Measurements from ENCODE around the gene MCRS1.
A peak's percentile ranks its signal among the peaks of the same experiment; 100 is the strongest.

The MCRS1 gene

DNA sequence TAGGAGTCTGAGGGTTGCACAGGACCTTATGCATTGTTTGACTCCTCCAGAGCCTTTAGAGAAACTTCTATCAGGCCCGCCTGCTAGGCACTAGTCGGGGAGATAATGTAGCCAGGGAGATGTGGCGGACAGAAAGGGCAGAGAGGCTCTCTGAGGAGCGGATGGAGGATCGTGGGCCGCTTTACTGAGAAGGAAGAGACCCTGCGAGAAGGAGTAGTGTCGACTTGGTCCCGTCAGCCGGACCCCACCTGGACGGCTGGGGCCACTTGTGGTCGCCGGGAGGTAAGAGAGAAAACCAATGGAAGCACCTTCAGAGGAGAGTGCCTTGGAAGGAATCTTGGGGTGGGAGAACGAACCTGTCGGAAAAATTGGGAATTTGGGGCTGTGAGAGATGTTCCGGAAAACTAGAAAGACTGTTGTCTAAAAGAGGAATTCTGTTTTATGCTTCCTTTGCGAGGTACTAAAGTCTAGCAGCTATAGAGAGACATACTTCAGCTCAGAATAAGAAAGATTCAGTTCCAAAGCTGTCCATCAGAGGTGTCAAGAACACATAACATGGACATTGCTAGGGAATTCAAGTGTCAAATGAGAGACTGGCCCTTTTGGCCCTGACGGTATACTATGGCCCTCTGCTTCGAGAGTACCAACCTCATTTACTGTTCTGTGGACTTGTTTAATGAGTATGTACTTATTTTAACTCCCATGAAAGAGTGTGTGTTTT, 660 bp upstream of the MCRS1 start:
- TF ChIP-seq EZH2phosphoT487 (IDR thresholded peaks at IDR 0.05; ENCODE audit: borderline replicate concordance): no peak
- TF ChIP-seq, protein P1, sequence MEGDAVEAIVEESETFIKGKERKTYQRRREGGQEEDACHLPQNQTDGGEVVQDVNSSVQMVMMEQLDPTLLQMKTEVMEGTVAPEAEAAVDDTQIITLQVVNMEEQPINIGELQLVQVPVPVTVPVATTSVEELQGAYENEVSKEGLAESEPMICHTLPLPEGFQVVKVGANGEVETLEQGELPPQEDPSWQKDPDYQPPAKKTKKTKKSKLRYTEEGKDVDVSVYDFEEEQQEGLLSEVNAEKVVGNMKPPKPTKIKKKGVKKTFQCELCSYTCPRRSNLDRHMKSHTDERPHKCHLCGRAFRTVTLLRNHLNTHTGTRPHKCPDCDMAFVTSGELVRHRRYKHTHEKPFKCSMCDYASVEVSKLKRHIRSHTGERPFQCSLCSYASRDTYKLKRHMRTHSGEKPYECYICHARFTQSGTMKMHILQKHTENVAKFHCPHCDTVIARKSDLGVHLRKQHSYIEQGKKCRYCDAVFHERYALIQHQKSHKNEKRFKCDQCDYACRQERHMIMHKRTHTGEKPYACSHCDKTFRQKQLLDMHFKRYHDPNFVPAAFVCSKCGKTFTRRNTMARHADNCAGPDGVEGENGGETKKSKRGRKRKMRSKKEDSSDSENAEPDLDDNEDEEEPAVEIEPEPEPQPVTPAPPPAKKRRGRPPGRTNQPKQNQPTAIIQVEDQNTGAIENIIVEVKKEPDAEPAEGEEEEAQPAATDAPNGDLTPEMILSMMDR (conservative IDR thresholded peaks at IDR 0.05; ENCODE audit: low read length): 0 out of 2 replicates have a peak, but pooled peaks have one; percentile 9
- Histone ChIP-seq H2AFZ (ENCODE audit: low read length) (peak overlapping the region; percentile 100), H3K27me3 (ENCODE audit: insufficient read depth, low read length, poor library complexity, severe bottlenecking) (no peaks in the 10 kb centered on the region), H3K9me3 (ENCODE audit: insufficient read depth, low read depth, low read length) (no peaks in the 10 kb centered on the region), H3K4me1 (ENCODE audit: insufficient read depth, low read length, poor library complexity, severe bottlenecking) (peaks cover 55% of the 10 kb centered on the region), H3K36me3 (ENCODE audit: insufficient read depth, low read length) (peaks cover 2% of the 10 kb centered on the region; the same call in 1 of the 2 replicates), H3F3A (ENCODE audit: low read depth) (no peaks in the 10 kb centered on the region), H3K9ac (ENCODE audit: low read depth, low read length, poor library complexity, severe bottlenecking) (peak overlapping the region; percentile 97), H3K4me3 (ENCODE audit: low read length, poor library complexity, severe bottlenecking) (peak overlapping the region; percentile 100), H3K9me2 (replicated peaks; ENCODE audit: low read depth, low read length) (no peaks in the 10 kb centered on the region), H3K4me2 (ENCODE audit: low read depth, low read length, poor library complexity, severe bottlenecking) (peak overlapping the region; percentile 93), H3K79me2 (ENCODE audit: insufficient read depth, low read length) (peaks cover 59% of the 10 kb centered on the region), H4K20me1 (ENCODE audit: insufficient read depth, low read length, poor library complexity, severe bottlenecking) (peaks cover 24% of the 10 kb centered on the region)

DNA sequence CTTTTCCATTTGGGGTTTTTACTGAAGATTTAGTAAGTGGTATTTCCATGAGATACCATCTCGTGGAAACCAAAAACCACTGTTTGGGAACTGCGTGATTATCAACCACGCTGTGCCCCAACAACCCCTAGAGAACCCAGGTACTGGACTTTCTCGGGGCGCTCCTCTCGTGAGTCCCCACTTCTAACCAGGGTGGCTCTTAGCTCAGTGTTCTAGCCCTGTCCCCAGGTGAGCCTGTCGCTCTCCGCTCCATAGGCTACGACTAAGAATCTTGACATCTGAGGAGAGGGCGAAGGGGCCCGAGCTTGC, 686 bp downstream of the MCRS1 start:
- peak overlapping the region; percentile 97 for H3K9ac ChIP-seq (ENCODE audit: low read depth, low read length, poor library complexity, severe bottlenecking)
- H3F3A ChIP-seq (ENCODE audit: low read depth): no peaks in the 10 kb centered on the region
- peak overlapping the region; percentile 100 for H3K4me2 ChIP-seq (ENCODE audit: low read depth, low read length, poor library complexity, severe bottlenecking)
- TF ChIP-seq, protein P1 (conservative IDR thresholded peaks at IDR 0.05; ENCODE audit: low read length): no peak
- no peak for TF ChIP-seq EZH2phosphoT487 (IDR thresholded peaks at IDR 0.05; ENCODE audit: borderline replicate concordance)
- peaks cover 24% of the 10 kb centered on the region for H4K20me1 ChIP-seq (ENCODE audit: insufficient read depth, low read length, poor library complexity, severe bottlenecking)
- no peaks in the 10 kb centered on the region for H3K9me2 ChIP-seq (replicated peaks; ENCODE audit: low read depth, low read length)
- H3K36me3 ChIP-seq (ENCODE audit: insufficient read depth, low read length): peaks cover 16% of the 10 kb centered on the region
- no peaks in the 10 kb centered on the region for H3K9me3 ChIP-seq (ENCODE audit: insufficient read depth, low read depth, low read length)
- H3K4me3 ChIP-seq (ENCODE audit: low read length, poor library complexity, severe bottlenecking): peak overlapping the region; percentile 100
- H2AFZ ChIP-seq (ENCODE audit: low read length): peak overlapping the region; percentile 100
- peaks cover 55% of the 10 kb centered on the region for H3K4me1 ChIP-seq (ENCODE audit: insufficient read depth, low read length, poor library complexity, severe bottlenecking)
- peaks cover 59% of the 10 kb centered on the region for H3K79me2 ChIP-seq (ENCODE audit: insufficient read depth, low read length)
- H3K27me3 ChIP-seq (ENCODE audit: insufficient read depth, low read length, poor library complexity, severe bottlenecking): no peaks in the 10 kb centered on the region

DNA sequence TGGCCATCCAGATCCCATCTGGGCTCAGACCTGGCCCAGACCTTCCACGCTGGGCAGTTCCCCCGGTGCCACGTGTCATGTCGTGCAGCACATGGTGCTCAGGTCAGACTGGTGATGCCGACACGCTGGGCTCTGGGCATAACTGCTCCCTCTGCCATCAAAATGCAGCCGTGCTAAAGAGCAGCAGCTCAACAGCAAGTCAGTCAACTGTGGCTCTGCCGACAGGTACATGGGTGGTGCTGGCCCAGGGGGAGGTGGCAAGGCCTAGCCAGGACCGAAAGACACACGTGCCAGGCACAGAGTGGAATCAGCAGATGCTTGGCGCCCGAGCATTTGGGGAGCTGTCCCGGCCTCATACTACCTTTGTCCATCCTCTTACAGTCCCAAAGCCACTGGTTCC, 1.6 kb downstream of the MCRS1 start:
- no peaks in the 10 kb centered on the region for H3K9me2 ChIP-seq (replicated peaks; ENCODE audit: low read depth, low read length)
- H3K79me2 ChIP-seq (ENCODE audit: insufficient read depth, low read length): peaks cover 59% of the 10 kb centered on the region
- no peaks in the 10 kb centered on the region for H3K9me3 ChIP-seq (ENCODE audit: insufficient read depth, low read depth, low read length)
- no peaks in the 10 kb centered on the region for H3F3A ChIP-seq (ENCODE audit: low read depth)
- H3K27me3 ChIP-seq (ENCODE audit: insufficient read depth, low read length, poor library complexity, severe bottlenecking): no peaks in the 10 kb centered on the region
- peaks cover 55% of the 10 kb centered on the region for H3K4me1 ChIP-seq (ENCODE audit: insufficient read depth, low read length, poor library complexity, severe bottlenecking)
- H4K20me1 ChIP-seq (ENCODE audit: insufficient read depth, low read length, poor library complexity, severe bottlenecking): peaks cover 24% of the 10 kb centered on the region
- no peak for TF ChIP-seq EZH2phosphoT487 (IDR thresholded peaks at IDR 0.05; ENCODE audit: borderline replicate concordance)
- TF ChIP-seq, protein P1 (conservative IDR thresholded peaks at IDR 0.05; ENCODE audit: low read length): no peak
- peak overlapping the region; percentile 100 for H3K4me2 ChIP-seq (ENCODE audit: low read depth, low read length, poor library complexity, severe bottlenecking)
- H2AFZ ChIP-seq (ENCODE audit: low read length): no peak overlapping the region
- peak overlapping the region; percentile 100 for H3K4me3 ChIP-seq (ENCODE audit: low read length, poor library complexity, severe bottlenecking)
- H3K9ac ChIP-seq (ENCODE audit: low read depth, low read length, poor library complexity, severe bottlenecking): peak overlapping the region; percentile 97
- peaks cover 21% of the 10 kb centered on the region for H3K36me3 ChIP-seq (ENCODE audit: insufficient read depth, low read length)

Measured in Loucy (cell line).